ENCODE results near the gene CPNE5.

CPNE5 gene

GRCh38 chr6:36751091-36751490, 88.2 kb downstream of the CPNE5 start:
- Histone ChIP-seq H3K27ac (ENCODE audit: poor library complexity, severe bottlenecking) (no peak overlapping the region), H3K9me3 (ENCODE audit: severe bottlenecking) (peaks cover 2% of the 10 kb centered on the region), H3K36me3 (ENCODE audit: low read depth) (no peaks in the 10 kb centered on the region), H3K4me1 (ENCODE audit: insufficient read depth, poor library complexity, severe bottlenecking) (peaks cover 19% of the 10 kb centered on the region), H3K27me3 (ENCODE audit: insufficient read depth, poor library complexity, severe bottlenecking) (no peaks in the 10 kb centered on the region), H3K4me3 (ENCODE audit: severe bottlenecking) (no peak overlapping the region)
- ATAC-seq (ENCODE audit: low read depth) (no peak; the same call in 2 of the 3 replicates), DNase-seq (ENCODE audit: low spot score) (no peak)
- no peak for TF ChIP-seq CTCF (IDR thresholded peaks at IDR 0.05; ENCODE audit: poor library complexity, severe bottlenecking)

GRCh38 chr6:36749829-36750489, 89.3 kb downstream of the CPNE5 start:
- no peak overlapping the region for H3K27ac ChIP-seq (ENCODE audit: poor library complexity, severe bottlenecking)
- no peaks in the 10 kb centered on the region for H3K27me3 ChIP-seq (ENCODE audit: insufficient read depth, poor library complexity, severe bottlenecking)
- no peaks in the 10 kb centered on the region for H3K36me3 ChIP-seq (ENCODE audit: low read depth)
- DNase-seq (ENCODE audit: low spot score) (no peak), ATAC-seq (ENCODE audit: low read depth) (no peak)
- TF ChIP-seq CTCF (IDR thresholded peaks at IDR 0.05; ENCODE audit: poor library complexity, severe bottlenecking), result no peak
- H3K9me3 ChIP-seq (ENCODE audit: severe bottlenecking), result peaks cover 2% of the 10 kb centered on the region
- H3K4me1 ChIP-seq (ENCODE audit: insufficient read depth, poor library complexity, severe bottlenecking), result peaks cover 13% of the 10 kb centered on the region
- no peak overlapping the region for H3K4me3 ChIP-seq (ENCODE audit: severe bottlenecking)

- no peak for TF ChIP-seq CTCF (IDR thresholded peaks at IDR 0.05; ENCODE audit: poor library complexity, severe bottlenecking)
- Histone ChIP-seq H3K9me3 (ENCODE audit: severe bottlenecking) (peaks cover 2% of the 10 kb centered on the region), H3K27me3 (ENCODE audit: insufficient read depth, poor library complexity, severe bottlenecking) (no peaks in the 10 kb centered on the region), H3K4me3 (ENCODE audit: severe bottlenecking) (no peak overlapping the region), H3K36me3 (ENCODE audit: low read depth) (no peaks in the 10 kb centered on the region), H3K27ac (ENCODE audit: poor library complexity, severe bottlenecking) (no peak overlapping the region), H3K4me1 (ENCODE audit: insufficient read depth, poor library complexity, severe bottlenecking) (peaks cover 7% of the 10 kb centered on the region)
- no peak for DNase-seq (ENCODE audit: low spot score)
- ATAC-seq (ENCODE audit: low read depth), result no peak
Observed at GRCh38 chr6:36746251-36746650, 93.0 kb downstream of the CPNE5 start.

- H3K4me1 ChIP-seq (ENCODE audit: insufficient read depth, poor library complexity, severe bottlenecking), result peaks cover 7% of the 10 kb centered on the region
- H3K4me3 ChIP-seq (ENCODE audit: severe bottlenecking), result no peak overlapping the region
- no peaks in the 10 kb centered on the region for H3K27me3 ChIP-seq (ENCODE audit: insufficient read depth, poor library complexity, severe bottlenecking)
- no peak overlapping the region for H3K27ac ChIP-seq (ENCODE audit: poor library complexity, severe bottlenecking)
- H3K9me3 ChIP-seq (ENCODE audit: severe bottlenecking), result peaks cover 2% of the 10 kb centered on the region
- H3K36me3 ChIP-seq (ENCODE audit: low read depth), result no peaks in the 10 kb centered on the region
- ATAC-seq (ENCODE audit: low read depth) (0 out of 3 replicates have a peak, but pooled peaks have one; percentile 26), DNase-seq (ENCODE audit: low spot score) (no peak)
- TF ChIP-seq CTCF (IDR thresholded peaks at IDR 0.05; ENCODE audit: poor library complexity, severe bottlenecking), result no peak
Observed at GRCh38 chr6:36745836-36746235, 93.4 kb downstream of the CPNE5 start.

GRCh38 chr6:36745283-36745682, 94.0 kb downstream of the CPNE5 start:
- Histone ChIP-seq H3K36me3 (ENCODE audit: low read depth) (no peaks in the 10 kb centered on the region), H3K9me3 (ENCODE audit: severe bottlenecking) (peaks cover 2% of the 10 kb centered on the region), H3K27me3 (ENCODE audit: insufficient read depth, poor library complexity, severe bottlenecking) (no peaks in the 10 kb centered on the region), H3K4me1 (ENCODE audit: insufficient read depth, poor library complexity, severe bottlenecking) (peaks cover 7% of the 10 kb centered on the region), H3K4me3 (ENCODE audit: severe bottlenecking) (no peak overlapping the region), H3K27ac (ENCODE audit: poor library complexity, severe bottlenecking) (no peak overlapping the region)
- no peak for TF ChIP-seq CTCF (IDR thresholded peaks at IDR 0.05; ENCODE audit: poor library complexity, severe bottlenecking)
- DNase-seq (ENCODE audit: low spot score), result no peak
- no peak for ATAC-seq (ENCODE audit: low read depth)

Data from RWPE2 (cell line).